ENCODE measurements around the gene KRTAP5-9. TPM values are rescaled to one million over a fixed set of nuclear protein-coding genes. Genes with fewer than 3 reads are reported as not detected.

KRTAP5-9 gene
- total and polyA plus RNA-seq, 10 of the 15 experiments (the other 5 are each of a cell fraction or from before 2014, with no cell fraction given) = 0.06 to 0.38 (median 0.19) TPM; not detected in 4

DNA sequence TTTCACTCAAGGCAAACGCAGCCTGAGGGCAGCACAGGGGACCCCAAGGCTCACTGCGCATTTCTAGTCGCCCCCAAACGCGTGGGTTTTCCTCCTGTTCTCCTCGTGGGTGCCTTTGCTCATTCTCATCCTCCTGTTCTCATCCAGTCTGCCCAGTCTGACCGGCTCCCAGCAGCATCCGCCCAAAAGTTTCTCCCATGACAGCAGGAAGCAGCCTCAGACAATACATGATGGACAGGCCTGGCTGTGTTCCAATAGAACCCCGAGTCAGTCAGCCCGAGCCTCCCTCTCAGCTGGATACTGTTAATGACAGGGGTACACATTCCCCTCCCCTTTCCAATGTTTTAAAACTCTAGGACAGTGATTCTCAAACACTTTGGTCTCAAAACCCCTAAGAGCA is 43.7 kb upstream of the KRTAP5-9 start (continued):
- TF ChIP-seq TCF3 (IDR thresholded peaks at IDR 0.05; ENCODE audit: borderline replicate concordance, insufficient read depth, low read depth, low read length) (no peak), CHD4 (IDR thresholded peaks at IDR 0.05) (no peak)

- Histone ChIP-seq H3K9ac (ENCODE audit: control insufficient read depth, insufficient read depth, low read length) (no peak overlapping the region), H4K20me1 (ENCODE audit: control insufficient read depth, insufficient read depth) (no peaks in the 10 kb centered on the region), H3K4me1 (ENCODE audit: control insufficient read depth, insufficient read depth, low read length) (0 out of 2 replicates have a peak, but pooled peaks cover 2% of the 10 kb centered on the region), H3K36me3 (ENCODE audit: control insufficient read depth in 2 of 2, insufficient read depth in 2 of 2, low read length in 1 of 2) (peaks cover 5 to 11% of the 10 kb centered on the region in 2 experiments; a peak in 3 of 4 replicates), H3K4me3 (no peak overlapping the region), H3K79me2 (ENCODE audit: control insufficient read depth, insufficient read depth, low read length) (no peaks in the 10 kb centered on the region), H3K27me3 (replicated peaks in 1 of 2; ENCODE audit: control insufficient read depth in 2 of 2, insufficient read depth in 2 of 2, low read length in 1 of 2) (no peaks in the 10 kb centered on the region), H3K9me3 (replicated peaks; ENCODE audit: control insufficient read depth, insufficient read depth, low read length) (no peaks in the 10 kb centered on the region; the same call in 2 of the 3 replicates), H3K27ac (ENCODE audit: control insufficient read depth, insufficient read depth) (no peak overlapping the region), H3K4me2 (ENCODE audit: control insufficient read depth, insufficient read depth) (no peak overlapping the region), H2AFZ (ENCODE audit: control insufficient read depth, low read depth, low read length) (no peak overlapping the region)
- no peak for ATAC-seq
- intact Hi-C loops (cut with micrococcal nuclease; ENCODE audit: unreplicated experiment) (no loop called here), in situ Hi-C loops (cut with MboI) (no loop called here)
- ChIA-PET SMC1A (ENCODE audit: uncharacterized antibody, unreplicated experiment) (interaction anchor here (1.0 to 1.1 kb wide), 2 partner anchors 15 to 38 kb away, joined by 3 read pairs; no protein-coding TSS in a partner anchor), RAD21 (ENCODE audit: unreplicated experiment) (no interaction called here), CTCF (no interaction called here), POLR2A (no interaction called here)
- TF ChIP-seq NR2C2 (IDR thresholded peaks at IDR 0.05; ENCODE audit: borderline replicate concordance, control insufficient read depth, insufficient read length, low read depth) (no peak), ASH2L (IDR thresholded peaks at IDR 0.05; ENCODE audit: borderline replicate concordance, low read depth) (no peak), BHLHE40 (IDR thresholded peaks at IDR 0.05; ENCODE audit: borderline replicate concordance in 1 of 2, low read depth in 2 of 2, low read length in 1 of 2) (no peak), MYC (IDR thresholded peaks at IDR 0.05; ENCODE audit: insufficient read depth, insufficient read length, insufficient replicate concordance, low read length, severe bottlenecking) (no peak), GATAD2B (conservative IDR thresholded peaks at IDR 0.05; ENCODE audit: low read depth) (no peak), POU2F2 (IDR thresholded peaks at IDR 0.05; ENCODE audit: borderline replicate concordance, low read depth, low read length) (no peak), IKZF1 (conservative IDR thresholded peaks at IDR 0.05) (no peak), SREBF2 (IDR thresholded peaks at IDR 0.05; ENCODE audit: low read length) (no peak), NR2F1 (conservative IDR thresholded peaks at IDR 0.05) (no peak)
- TF ChIP-seq, protein P1, sequence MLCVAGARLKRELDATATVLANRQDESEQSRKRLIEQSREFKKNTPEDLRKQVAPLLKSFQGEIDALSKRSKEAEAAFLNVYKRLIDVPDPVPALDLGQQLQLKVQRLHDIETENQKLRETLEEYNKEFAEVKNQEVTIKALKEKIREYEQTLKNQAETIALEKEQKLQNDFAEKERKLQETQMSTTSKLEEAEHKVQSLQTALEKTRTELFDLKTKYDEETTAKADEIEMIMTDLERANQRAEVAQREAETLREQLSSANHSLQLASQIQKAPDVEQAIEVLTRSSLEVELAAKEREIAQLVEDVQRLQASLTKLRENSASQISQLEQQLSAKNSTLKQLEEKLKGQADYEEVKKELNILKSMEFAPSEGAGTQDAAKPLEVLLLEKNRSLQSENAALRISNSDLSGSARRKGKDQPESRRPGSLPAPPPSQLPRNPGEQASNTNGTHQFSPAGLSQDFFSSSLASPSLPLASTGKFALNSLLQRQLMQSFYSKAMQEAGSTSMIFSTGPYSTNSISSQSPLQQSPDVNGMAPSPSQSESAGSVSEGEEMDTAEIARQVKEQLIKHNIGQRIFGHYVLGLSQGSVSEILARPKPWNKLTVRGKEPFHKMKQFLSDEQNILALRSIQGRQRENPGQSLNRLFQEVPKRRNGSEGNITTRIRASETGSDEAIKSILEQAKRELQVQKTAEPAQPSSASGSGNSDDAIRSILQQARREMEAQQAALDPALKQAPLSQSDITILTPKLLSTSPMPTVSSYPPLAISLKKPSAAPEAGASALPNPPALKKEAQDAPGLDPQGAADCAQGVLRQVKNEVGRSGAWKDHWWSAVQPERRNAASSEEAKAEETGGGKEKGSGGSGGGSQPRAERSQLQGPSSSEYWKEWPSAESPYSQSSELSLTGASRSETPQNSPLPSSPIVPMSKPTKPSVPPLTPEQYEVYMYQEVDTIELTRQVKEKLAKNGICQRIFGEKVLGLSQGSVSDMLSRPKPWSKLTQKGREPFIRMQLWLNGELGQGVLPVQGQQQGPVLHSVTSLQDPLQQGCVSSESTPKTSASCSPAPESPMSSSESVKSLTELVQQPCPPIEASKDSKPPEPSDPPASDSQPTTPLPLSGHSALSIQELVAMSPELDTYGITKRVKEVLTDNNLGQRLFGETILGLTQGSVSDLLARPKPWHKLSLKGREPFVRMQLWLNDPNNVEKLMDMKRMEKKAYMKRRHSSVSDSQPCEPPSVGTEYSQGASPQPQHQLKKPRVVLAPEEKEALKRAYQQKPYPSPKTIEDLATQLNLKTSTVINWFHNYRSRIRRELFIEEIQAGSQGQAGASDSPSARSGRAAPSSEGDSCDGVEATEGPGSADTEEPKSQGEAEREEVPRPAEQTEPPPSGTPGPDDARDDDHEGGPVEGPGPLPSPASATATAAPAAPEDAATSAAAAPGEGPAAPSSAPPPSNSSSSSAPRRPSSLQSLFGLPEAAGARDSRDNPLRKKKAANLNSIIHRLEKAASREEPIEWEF (IDR thresholded peaks at IDR 0.05; ENCODE audit: insufficient replicate concordance, low read depth, low read length) = no peak
- no peak for FAIRE-seq
- WGBS (ENCODE audit: insufficient coverage, insufficient replicate concordance, low lambda C conversion rate, missing lambda C conversion rate) = 95% methylated on average over 2 of the region's 2 CpGs
- no TSS peak for BruUV-seq (replicated peaks)
- DNase-seq (ENCODE audit: low read depth, low spot score) = no peak
Measured at GRCh38 chr11:71505001-71505400, 43.2 kb upstream of the KRTAP5-9 start.

Data from GM12878 (cell line).